B cell (primary cell): ENCODE results near the gene CCR2.

ENCODE experiments used
- EZH2 ChIP-seq: IDR thresholded peaks from 2 replicates; pipeline ENCODE4 v1.6.1; 2012; ENCODE audit warnings: borderline replicate concordance, low read depth, mild to moderate bottlenecking, moderate library complexity, low read length; ENCODE audit not compliant: insufficient read depth, poor library complexity, severe bottlenecking
- TF ChIP-seq, protein P1 (sequence below): fragments of 200-600 bp; IDR thresholded peaks from one replicate; pipeline ENCODE4 v1.8.0; 2022; ENCODE audit warnings: antibody characterized with exemption, mild to moderate bottlenecking

- TF ChIP-seq, protein P1, sequence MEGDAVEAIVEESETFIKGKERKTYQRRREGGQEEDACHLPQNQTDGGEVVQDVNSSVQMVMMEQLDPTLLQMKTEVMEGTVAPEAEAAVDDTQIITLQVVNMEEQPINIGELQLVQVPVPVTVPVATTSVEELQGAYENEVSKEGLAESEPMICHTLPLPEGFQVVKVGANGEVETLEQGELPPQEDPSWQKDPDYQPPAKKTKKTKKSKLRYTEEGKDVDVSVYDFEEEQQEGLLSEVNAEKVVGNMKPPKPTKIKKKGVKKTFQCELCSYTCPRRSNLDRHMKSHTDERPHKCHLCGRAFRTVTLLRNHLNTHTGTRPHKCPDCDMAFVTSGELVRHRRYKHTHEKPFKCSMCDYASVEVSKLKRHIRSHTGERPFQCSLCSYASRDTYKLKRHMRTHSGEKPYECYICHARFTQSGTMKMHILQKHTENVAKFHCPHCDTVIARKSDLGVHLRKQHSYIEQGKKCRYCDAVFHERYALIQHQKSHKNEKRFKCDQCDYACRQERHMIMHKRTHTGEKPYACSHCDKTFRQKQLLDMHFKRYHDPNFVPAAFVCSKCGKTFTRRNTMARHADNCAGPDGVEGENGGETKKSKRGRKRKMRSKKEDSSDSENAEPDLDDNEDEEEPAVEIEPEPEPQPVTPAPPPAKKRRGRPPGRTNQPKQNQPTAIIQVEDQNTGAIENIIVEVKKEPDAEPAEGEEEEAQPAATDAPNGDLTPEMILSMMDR, result no peak
- no peak for TF ChIP-seq EZH2
These were observed 17.8 kb downstream of the CCR2 start for GRCh38 chr3:46371519-46372340.
